Smooth muscle cell (in vitro differentiated cells): ENCODE data around the gene STAT5A. TPM values are rescaled to one million over a fixed set of nuclear protein-coding genes. Genes with fewer than 3 reads are reported as not detected.

Experiments used
- DNase-seq: peaks from one replicate; lab custom pipeline; 2025; ENCODE audit not compliant: unreplicated experiment; lab: John Stamatoyannopoulos, UW
- H2AFZ ChIP-seq: fragments of 200-600 bp; sonication (generic); 2 replicates; pipeline ENCODE4 v1.6.0; 2016; ENCODE audit warnings: antibody characterized with exemption, low read depth, mild to moderate bottlenecking
- H3F3A ChIP-seq: fragments of 200-600 bp; sonication (generic); 2 replicates; pipeline ENCODE4 v1.6.0; 2017; ENCODE audit warnings: antibody characterized with exemption, low read depth
- H3K27ac ChIP-seq: fragments of 200-600 bp; sonication (generic); 2 replicates; pipeline ENCODE4 v1.5.1; 2016; ENCODE audit warnings: low read depth, mild to moderate bottlenecking
- H3K27me3 ChIP-seq: fragments of 200-600 bp; sonication (generic); 2 replicates; pipeline ENCODE4 v1.6.1; 2016; ENCODE audit warnings: low read depth, mild to moderate bottlenecking
- H3K36me3 ChIP-seq: fragments of 200-600 bp; sonication (generic); 2 replicates; pipeline ENCODE4 v1.5.1; 2016; ENCODE audit warnings: low read depth
- H3K4me1 ChIP-seq: fragments of 200-600 bp; sonication (generic); 2 replicates; pipeline ENCODE4 v1.5.1; 2016; ENCODE audit warnings: low read depth
- H3K4me2 ChIP-seq: fragments of 200-600 bp; sonication (generic); 2 replicates; pipeline ENCODE4 v1.6.0; 2016; ENCODE audit warnings: mild to moderate bottlenecking
- H3K4me3 ChIP-seq: fragments of 200-600 bp; sonication (generic); 2 replicates; pipeline ENCODE4 v1.5.1; 2016; ENCODE audit warnings: mild to moderate bottlenecking
- H3K79me2 ChIP-seq: fragments of 200-600 bp; sonication (generic); 2 replicates; pipeline ENCODE4 v1.6.0; 2016; ENCODE audit warnings: low read depth, mild to moderate bottlenecking
- H3K9ac ChIP-seq: fragments of 200-600 bp; sonication (generic); 2 replicates; pipeline ENCODE4 v1.6.0; 2016; ENCODE audit warnings: low read depth
- H3K9me3 ChIP-seq: fragments of 200-600 bp; sonication (generic); replicated peaks from 2 replicates; pipeline ENCODE4 v1.5.1; 2016; ENCODE audit warnings: low read depth
- H4K20me1 ChIP-seq: fragments of 200-600 bp; sonication (generic); 2 replicates; pipeline ENCODE4 v1.6.0; 2016; ENCODE audit warnings: low read depth
- WGBS: methylation state at CpG from one replicate; pipeline ENCODE4 v1.1.7; 2016; ENCODE audit warnings: low lambda C conversion rate; 5-methylcytosine and 5-hydroxymethylcytosine counted together
- polyA plus RNA-seq: library from polyadenylated mRNA; unstranded; fragments of >200 nt; fragmentation: Nextera tagmentation; extraction: Ambion mirVana; gene quantifications from 2 replicates; pipeline ENCODE4 v1.2.1, GENCODE V29; 2016
- total RNA-seq: library from RNA; depleted of rRNA; stranded (reverse); fragments of >200 nt; gene quantifications from 2 replicates; pipeline ENCODE4 v1.2.3, GENCODE V29; 2014
- TF ChIP-seq, protein P1 (sequence below): fragments of 200-600 bp; sonication (generic); IDR thresholded peaks from 2 replicates; pipeline ENCODE4 v1.5.1; 2017; ENCODE audit warnings: borderline replicate concordance, mild to moderate bottlenecking, antibody characterized with exemption; ENCODE audit not compliant: insufficient read depth, poor library complexity, severe bottlenecking

STAT5A gene
- total and polyA plus RNA-seq, 2 experiments from 2014 or later = 1.7 to 3.2 TPM

DNA sequence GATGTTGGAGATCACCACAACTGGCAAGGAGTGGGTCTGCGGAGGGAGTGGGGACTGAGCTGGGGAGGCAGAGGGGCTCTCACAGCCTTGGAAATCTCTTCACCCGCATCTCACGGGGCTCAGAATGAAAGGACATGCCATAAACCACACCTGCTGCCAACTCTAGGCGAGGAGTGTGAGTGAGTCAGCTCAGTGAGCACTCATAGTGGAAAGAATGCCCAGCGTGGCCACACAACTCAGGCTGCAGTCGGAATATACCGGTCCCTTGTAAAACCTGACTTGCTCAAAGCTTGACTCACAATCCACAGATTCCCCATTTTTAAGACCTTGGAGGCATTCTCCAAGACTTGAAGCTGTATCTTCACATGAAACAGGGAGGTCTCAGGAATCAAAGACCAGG lies 36.7 kb downstream of the STAT5A start:
- no peak overlapping the region for H3K4me3 ChIP-seq
- TF ChIP-seq, protein P1, sequence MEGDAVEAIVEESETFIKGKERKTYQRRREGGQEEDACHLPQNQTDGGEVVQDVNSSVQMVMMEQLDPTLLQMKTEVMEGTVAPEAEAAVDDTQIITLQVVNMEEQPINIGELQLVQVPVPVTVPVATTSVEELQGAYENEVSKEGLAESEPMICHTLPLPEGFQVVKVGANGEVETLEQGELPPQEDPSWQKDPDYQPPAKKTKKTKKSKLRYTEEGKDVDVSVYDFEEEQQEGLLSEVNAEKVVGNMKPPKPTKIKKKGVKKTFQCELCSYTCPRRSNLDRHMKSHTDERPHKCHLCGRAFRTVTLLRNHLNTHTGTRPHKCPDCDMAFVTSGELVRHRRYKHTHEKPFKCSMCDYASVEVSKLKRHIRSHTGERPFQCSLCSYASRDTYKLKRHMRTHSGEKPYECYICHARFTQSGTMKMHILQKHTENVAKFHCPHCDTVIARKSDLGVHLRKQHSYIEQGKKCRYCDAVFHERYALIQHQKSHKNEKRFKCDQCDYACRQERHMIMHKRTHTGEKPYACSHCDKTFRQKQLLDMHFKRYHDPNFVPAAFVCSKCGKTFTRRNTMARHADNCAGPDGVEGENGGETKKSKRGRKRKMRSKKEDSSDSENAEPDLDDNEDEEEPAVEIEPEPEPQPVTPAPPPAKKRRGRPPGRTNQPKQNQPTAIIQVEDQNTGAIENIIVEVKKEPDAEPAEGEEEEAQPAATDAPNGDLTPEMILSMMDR = no peak
- H3K4me1 ChIP-seq = peaks cover 15% of the 10 kb centered on the region
- peaks cover 11% of the 10 kb centered on the region for H3K36me3 ChIP-seq
- no peaks in the 10 kb centered on the region for H3K9me3 ChIP-seq
- 44% methylated on average over 7 of the region's 7 CpGs for WGBS
- no peak for DNase-seq
- H3K4me2 ChIP-seq = no peak overlapping the region
- H3K27ac ChIP-seq = peak overlapping the region; percentile 73
- peaks cover 55% of the 10 kb centered on the region for H4K20me1 ChIP-seq
- H3K27me3 ChIP-seq = no peaks in the 10 kb centered on the region
- no peak overlapping the region for H2AFZ ChIP-seq
- H3K79me2 ChIP-seq = no peaks in the 10 kb centered on the region
- no peak overlapping the region for H3K9ac ChIP-seq
- peaks cover 19% of the 10 kb centered on the region for H3F3A ChIP-seq

GRCh38 chr17:42329025-42329976 lies 41.0 kb downstream of the STAT5A start:
- TF ChIP-seq, protein P1 = no peak
- Histone ChIP-seq H3K27me3 (no peaks in the 10 kb centered on the region), H3K79me2 (no peaks in the 10 kb centered on the region), H3K4me2 (no peak overlapping the region), H2AFZ (no peak overlapping the region), H3K9me3 (no peaks in the 10 kb centered on the region), H3F3A (peaks cover 9% of the 10 kb centered on the region), H3K27ac (peak overlapping the region; percentile 55), H3K4me1 (peaks cover 15% of the 10 kb centered on the region), H3K36me3 (peaks cover 29% of the 10 kb centered on the region), H3K9ac (no peak overlapping the region), H3K4me3 (no peak overlapping the region), H4K20me1 (peaks cover 25% of the 10 kb centered on the region)
- WGBS = 64% methylated on average over 11 of the region's 11 CpGs
- DNase-seq = no peak

GRCh38 chr17:42333053-42333452 lies 44.8 kb downstream of the STAT5A start:
- DNase-seq = no peak
- Histone ChIP-seq H3K79me2 (no peaks in the 10 kb centered on the region), H4K20me1 (peaks cover 29% of the 10 kb centered on the region), H2AFZ (no peak overlapping the region), H3K27me3 (no peaks in the 10 kb centered on the region), H3K4me1 (peaks cover 13% of the 10 kb centered on the region), H3F3A (no peaks in the 10 kb centered on the region), H3K36me3 (peaks cover 58% of the 10 kb centered on the region), H3K4me2 (no peak overlapping the region), H3K27ac (no peak overlapping the region), H3K9me3 (no peaks in the 10 kb centered on the region), H3K4me3 (no peak overlapping the region), H3K9ac (no peak overlapping the region)
- TF ChIP-seq, protein P1 = no peak
- 100% methylated on average over 1 of the region's 1 CpG for WGBS

GRCh38 chr17:42334677-42335076 lies 46.4 kb downstream of the STAT5A start:
- no peak overlapping the region for H3K4me2 ChIP-seq
- H3K4me1 ChIP-seq = peaks cover 2% of the 10 kb centered on the region
- H3K79me2 ChIP-seq = no peaks in the 10 kb centered on the region
- H3K4me3 ChIP-seq = no peak overlapping the region
- no peaks in the 10 kb centered on the region for H3F3A ChIP-seq
- TF ChIP-seq, protein P1 = no peak
- no peak overlapping the region for H2AFZ ChIP-seq
- H3K27me3 ChIP-seq = no peaks in the 10 kb centered on the region
- 99% methylated on average over 3 of the region's 3 CpGs for WGBS
- no peaks in the 10 kb centered on the region for H3K9me3 ChIP-seq
- DNase-seq = no peak
- peaks cover 66% of the 10 kb centered on the region for H3K36me3 ChIP-seq
- H4K20me1 ChIP-seq = peaks cover 34% of the 10 kb centered on the region
- no peak overlapping the region for H3K27ac ChIP-seq
- no peak overlapping the region for H3K9ac ChIP-seq
